Pancreas (tissue), 10 donors: Measurements from ENCODE around the gene DENND4A. TPM values are rescaled to one million over a fixed set of nuclear protein-coding genes. Genes with fewer than 3 reads are reported as not detected.

Experiments
- ATAC-seq, 4 donors: fragments of 200-7000 bp; cut with Tn5 transposase; one replicate each; pipeline versions ENCODE4 v1.8.0 to v1.9.1; 2020; ENCODE audit warnings: mild to moderate bottlenecking in 4 of 4, moderate library complexity in 4 of 4
- DNase-seq, 6 donors: peaks; one replicate each; pipeline ENCODE4 v3.0.0-alpha.2; 2020
- FAIRE-seq: peaks from 2 replicates; lab custom pipeline; 2012; peaks lifted over from hg19 to GRCh38; lab: Jason Lieb, UNC
- H3K27ac ChIP-seq, 4 donors: fragments of 200-600 bp; sonication (generic); 1 replicate in 3 of 4; 2 replicates in 1 of 4; pipeline versions ENCODE4 v1.5.0 to v1.8.0; 2020
- H3K27me3 ChIP-seq, 4 donors: fragments of 200-600 bp; one replicate each; pipeline ENCODE4 v1.8.0; 2021
- H3K36me3 ChIP-seq, 3 donors: fragments of 200-600 bp; sonication (generic) in 1 of 3; one replicate each; pipeline versions ENCODE4 v1.5.0 to v1.8.0; 2020 to 2021
- H3K4me1 ChIP-seq, 3 donors: fragments of 200-600 bp; one replicate each; pipeline ENCODE4 v1.8.0; 2021
- H3K4me3 ChIP-seq, 4 donors: fragments of 200-600 bp; sonication (generic) in 2 of 4; one replicate each; pipeline versions ENCODE4 v1.5.0 to v1.8.0; 2020 to 2021
- H3K9me3 ChIP-seq, 4 donors: fragments of 200-600 bp; one replicate each; pipeline ENCODE4 v1.8.0; 2021
- WGBS, 2 donors: extraction: QIAGEN DNeasy Blood & Tissue Kit; methylation state at CpG; one replicate each; pipeline ENCODE4 v1.1.7; 2013; 5-methylcytosine and 5-hydroxymethylcytosine counted together
- intact Hi-C, 3 donors: fragments of 100-400 bp; cut with DNase I; formaldehyde crosslinking; loops; one replicate each; pipeline versions ENCODE4 v1.11.1 to v1.14.2; 2022
- polyA plus RNA-seq, 2 donors: library from polyadenylated mRNA; stranded (reverse); fragments of 200-250 nt; gene quantifications; one replicate each; pipeline ENCODE4 v1.2.3, GENCODE V29; 2013
- total RNA-seq, 6 donors: library from RNA; stranded (reverse); fragmentation: NEBNext Ultra II Directional in 4 of 6; extraction: Animal tissue kit (Norgen Biotek cat#: 25700) in 4 of 6; gene quantifications; one replicate each; pipeline versions ENCODE4 v1.2.1 to v1.2.4, GENCODE V29; 2021 to 2023
- TF ChIP-seq, protein P1 (sequence below), 4 donors: fragments of 200-600 bp; sonication (generic) in 3 of 4; IDR thresholded peaks; one replicate each; pipeline versions ENCODE4 v1.5.0 to v1.8.0; 2021; ENCODE audit warnings: antibody characterized with exemption in 4 of 4
- donor health status: healthy with polysubstance abuse.
- donor health status: DM: no; HTN: no; CAD: no; lungs with moderate emphysema.
- donor health status: DM: no; HTN: no; CAD: no.
- donor health status: control.
- donor health status: control.
- donor health status: Bipolar disorder and iron deficiency.
- donor health status: DM: yes; HTN: yes; CAD: no.
- donor health status: DM: no; HTN: no; CAD: no.
- donor health status: DM: no; HTN: no; CAD: no.
- donor health status: DM: yes; HTN: yes; CAD: no.

Gene DENND4A
- total and polyA plus RNA-seq, 8 donors: 8.6 to 34.5 (median 26.5) TPM

DNA sequence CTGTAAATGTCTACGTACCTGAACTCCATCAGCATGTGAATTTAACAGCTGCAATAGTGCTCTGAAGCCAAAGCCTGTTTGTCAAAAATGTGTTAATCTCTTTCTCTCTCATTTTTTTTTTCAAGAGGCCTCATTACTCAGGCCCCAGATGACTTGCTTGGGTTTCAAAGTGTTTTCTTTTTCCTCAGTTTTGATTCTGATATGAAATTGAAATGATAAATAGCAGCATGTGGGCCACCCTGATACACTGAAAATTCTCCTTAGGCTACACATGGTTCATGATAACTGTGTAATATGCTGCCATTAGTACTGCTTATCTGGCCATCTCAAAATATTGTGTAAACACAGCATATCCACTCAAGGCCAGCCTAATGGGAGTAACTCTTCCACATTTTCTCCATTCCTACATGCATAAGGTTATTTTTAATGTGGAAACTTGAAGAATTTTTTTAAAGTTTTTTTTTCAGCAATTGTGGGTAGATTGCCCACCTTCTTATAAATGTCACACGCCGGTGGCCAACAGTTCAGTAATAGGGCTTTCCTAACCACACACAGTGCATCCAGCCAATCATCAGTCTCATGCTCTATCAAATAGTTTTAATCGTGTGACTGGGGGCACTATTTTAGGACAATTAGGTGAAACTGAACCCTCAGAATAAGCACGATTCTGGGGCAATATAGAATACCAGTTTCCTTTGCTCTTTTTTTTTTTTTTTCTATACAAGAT is 13.1 kb upstream of the DENND4A start:
- no peaks in the 10 kb centered on the region for H3K27me3 ChIP-seq
- H3K9me3 ChIP-seq: no peaks in the 10 kb centered on the region
- WGBS, 2 donors: 27 to 31% methylated on average over 5 of the region's 5 CpGs
- TF ChIP-seq, protein P1, sequence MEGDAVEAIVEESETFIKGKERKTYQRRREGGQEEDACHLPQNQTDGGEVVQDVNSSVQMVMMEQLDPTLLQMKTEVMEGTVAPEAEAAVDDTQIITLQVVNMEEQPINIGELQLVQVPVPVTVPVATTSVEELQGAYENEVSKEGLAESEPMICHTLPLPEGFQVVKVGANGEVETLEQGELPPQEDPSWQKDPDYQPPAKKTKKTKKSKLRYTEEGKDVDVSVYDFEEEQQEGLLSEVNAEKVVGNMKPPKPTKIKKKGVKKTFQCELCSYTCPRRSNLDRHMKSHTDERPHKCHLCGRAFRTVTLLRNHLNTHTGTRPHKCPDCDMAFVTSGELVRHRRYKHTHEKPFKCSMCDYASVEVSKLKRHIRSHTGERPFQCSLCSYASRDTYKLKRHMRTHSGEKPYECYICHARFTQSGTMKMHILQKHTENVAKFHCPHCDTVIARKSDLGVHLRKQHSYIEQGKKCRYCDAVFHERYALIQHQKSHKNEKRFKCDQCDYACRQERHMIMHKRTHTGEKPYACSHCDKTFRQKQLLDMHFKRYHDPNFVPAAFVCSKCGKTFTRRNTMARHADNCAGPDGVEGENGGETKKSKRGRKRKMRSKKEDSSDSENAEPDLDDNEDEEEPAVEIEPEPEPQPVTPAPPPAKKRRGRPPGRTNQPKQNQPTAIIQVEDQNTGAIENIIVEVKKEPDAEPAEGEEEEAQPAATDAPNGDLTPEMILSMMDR (IDR thresholded peaks at IDR 0.05): no peak
- H3K4me1 ChIP-seq: peaks cover 12 to 38% (median 32%) of the 10 kb centered on the region in 3 donors
- DNase-seq (peak in 3 of 6 donors; percentile 60 to 72 (median 60)), ATAC-seq (peak; percentile 83 to 89 (median 87)), FAIRE-seq (no peak)
- H3K4me3 ChIP-seq: no peak overlapping the region
- intact Hi-C loops: no loop called here
- no peaks in the 10 kb centered on the region for H3K36me3 ChIP-seq
- peak overlapping the region; percentile 36 to 76 (median 56) for H3K27ac ChIP-seq

DNA sequence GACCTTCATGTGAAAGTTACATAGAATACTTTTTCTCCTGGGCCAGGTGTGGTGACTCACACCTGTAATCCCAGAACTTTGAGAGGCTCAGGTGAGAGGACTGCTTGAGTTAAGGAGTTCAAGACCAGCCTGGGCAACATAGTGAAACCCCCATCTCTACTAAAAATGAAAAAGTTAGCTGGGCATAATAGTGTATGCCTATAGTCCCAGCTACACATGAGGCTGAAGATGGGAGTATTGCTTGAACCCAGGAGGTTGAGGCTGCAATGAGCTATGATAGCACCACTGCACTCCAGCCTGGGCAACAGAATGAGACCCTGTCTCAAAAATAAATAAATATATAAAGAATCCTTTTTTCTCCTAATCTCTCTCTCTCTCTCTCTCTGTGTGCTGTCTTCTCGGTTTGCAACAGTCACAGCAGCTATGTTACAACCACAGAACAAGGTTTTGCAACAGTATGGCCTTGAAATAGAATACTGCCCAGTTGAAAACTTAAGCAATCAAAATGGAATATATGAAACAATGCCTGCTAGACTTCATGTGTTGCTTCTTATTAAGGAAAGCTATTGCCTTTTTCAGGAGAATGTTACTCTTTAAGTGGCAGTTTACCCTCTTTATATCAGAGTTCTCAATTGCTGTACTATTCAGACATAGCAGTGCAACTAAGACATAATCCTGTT is 12.3 kb upstream of the DENND4A start:
- TF ChIP-seq, protein P1 (IDR thresholded peaks at IDR 0.05): no peak
- DNase-seq (no peak), FAIRE-seq (no peak), ATAC-seq (peak; percentile 58 to 79 (median 68))
- H3K9me3 ChIP-seq: no peaks in the 10 kb centered on the region
- no peak overlapping the region for H3K4me3 ChIP-seq
- 5 to 20% methylated on average over 1 of the region's 1 CpG for WGBS, 2 donors
- H3K27me3 ChIP-seq: no peaks in the 10 kb centered on the region
- H3K36me3 ChIP-seq: no peaks in the 10 kb centered on the region
- peak overlapping the region; percentile 36 to 76 (median 56) for H3K27ac ChIP-seq
- H3K4me1 ChIP-seq: peaks cover 12 to 38% (median 32%) of the 10 kb centered on the region in 3 donors
- intact Hi-C loops: no loop called here

DNA sequence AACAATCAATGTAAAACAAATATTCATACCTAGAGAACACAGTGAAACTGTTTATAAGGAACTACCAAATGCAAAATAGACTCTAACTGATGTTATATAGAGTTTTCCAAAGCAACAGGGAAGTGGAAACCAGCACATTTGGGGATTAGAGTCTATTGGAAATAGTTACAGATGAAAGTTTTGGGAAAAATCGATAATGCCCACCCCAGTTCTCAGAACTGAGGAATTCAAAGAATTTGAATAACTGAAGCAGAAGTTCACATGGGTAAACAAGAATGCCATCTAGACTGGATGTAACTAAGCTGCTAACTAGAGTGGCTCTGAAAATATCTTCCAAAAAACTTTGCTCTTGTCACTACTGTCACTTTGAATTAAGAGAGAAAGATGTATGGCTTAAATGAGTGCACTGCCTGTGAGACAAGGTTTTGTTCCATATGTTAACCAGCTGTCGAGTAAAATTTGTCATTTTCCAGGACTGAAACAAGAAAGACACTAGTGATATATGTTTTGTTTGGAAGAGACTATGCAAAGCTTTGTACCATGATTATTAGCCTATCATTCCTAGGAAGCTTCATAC is 9.2 kb upstream of the DENND4A start:
- no peak for ATAC-seq
- 38 to 44% methylated on average over 2 of the region's 2 CpGs for WGBS, 2 donors
- no peaks in the 10 kb centered on the region for H3K36me3 ChIP-seq
- H3K27me3 ChIP-seq: no peaks in the 10 kb centered on the region
- no peak for DNase-seq
- no peak for FAIRE-seq
- TF ChIP-seq, protein P1 (IDR thresholded peaks at IDR 0.05): no peak
- intact Hi-C loops: no loop called here
- H3K4me3 ChIP-seq: no peak overlapping the region
- no peak overlapping the region for H3K27ac ChIP-seq
- no peaks in the 10 kb centered on the region for H3K9me3 ChIP-seq
- peaks cover 8 to 32% (median 30%) of the 10 kb centered on the region in 3 donors for H3K4me1 ChIP-seq

DNA sequence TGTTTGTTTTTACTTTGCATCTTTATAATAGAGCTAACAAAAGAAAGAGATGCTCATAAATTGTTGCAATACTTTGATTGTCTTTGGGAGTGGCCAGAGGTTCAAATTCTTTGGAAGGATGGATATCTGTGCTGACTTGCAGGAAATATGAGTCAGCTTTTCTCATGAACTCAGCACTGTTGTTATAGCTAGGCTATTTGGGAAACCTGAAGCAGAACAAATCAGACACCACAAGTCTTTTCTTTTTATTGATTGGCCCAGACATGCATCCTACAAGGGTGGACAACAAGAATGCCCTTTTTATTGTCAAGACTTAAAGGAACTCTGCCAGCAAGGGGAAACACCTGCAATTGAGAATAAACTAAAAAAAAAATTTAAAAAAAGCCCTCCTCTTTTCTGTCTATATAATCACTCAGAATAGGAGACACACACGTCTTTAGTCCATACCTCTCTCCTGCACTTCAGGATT is 4.6 kb upstream of the DENND4A start:
- Histone ChIP-seq H3K27me3 (no peaks in the 10 kb centered on the region), H3K4me1 (peaks cover 5 to 9% (median 5%) of the 10 kb centered on the region in 3 donors), H3K36me3 (no peaks in the 10 kb centered on the region), H3K9me3 (no peaks in the 10 kb centered on the region), H3K4me3 (no peak overlapping the region), H3K27ac (no peak overlapping the region)
- no peak for DNase-seq
- intact Hi-C loops: no loop called here
- 81 to 85% methylated on average over 1 of the region's 1 CpG for WGBS, 2 donors
- ATAC-seq: no peak
- FAIRE-seq: no peak
- TF ChIP-seq, protein P1 (IDR thresholded peaks at IDR 0.05): no peak
